ENCODE results near the gene UBIAD1. TPM values are rescaled to one million over a fixed set of nuclear protein-coding genes. Genes with fewer than 3 reads are reported as not detected.

UBIAD1 gene
- total and polyA plus RNA-seq, 9 of the 15 experiments (the other 6 are each of a cell fraction or from before 2014, with no cell fraction given), result 6.2 to 34.3 (median 22.3) TPM

DNA sequence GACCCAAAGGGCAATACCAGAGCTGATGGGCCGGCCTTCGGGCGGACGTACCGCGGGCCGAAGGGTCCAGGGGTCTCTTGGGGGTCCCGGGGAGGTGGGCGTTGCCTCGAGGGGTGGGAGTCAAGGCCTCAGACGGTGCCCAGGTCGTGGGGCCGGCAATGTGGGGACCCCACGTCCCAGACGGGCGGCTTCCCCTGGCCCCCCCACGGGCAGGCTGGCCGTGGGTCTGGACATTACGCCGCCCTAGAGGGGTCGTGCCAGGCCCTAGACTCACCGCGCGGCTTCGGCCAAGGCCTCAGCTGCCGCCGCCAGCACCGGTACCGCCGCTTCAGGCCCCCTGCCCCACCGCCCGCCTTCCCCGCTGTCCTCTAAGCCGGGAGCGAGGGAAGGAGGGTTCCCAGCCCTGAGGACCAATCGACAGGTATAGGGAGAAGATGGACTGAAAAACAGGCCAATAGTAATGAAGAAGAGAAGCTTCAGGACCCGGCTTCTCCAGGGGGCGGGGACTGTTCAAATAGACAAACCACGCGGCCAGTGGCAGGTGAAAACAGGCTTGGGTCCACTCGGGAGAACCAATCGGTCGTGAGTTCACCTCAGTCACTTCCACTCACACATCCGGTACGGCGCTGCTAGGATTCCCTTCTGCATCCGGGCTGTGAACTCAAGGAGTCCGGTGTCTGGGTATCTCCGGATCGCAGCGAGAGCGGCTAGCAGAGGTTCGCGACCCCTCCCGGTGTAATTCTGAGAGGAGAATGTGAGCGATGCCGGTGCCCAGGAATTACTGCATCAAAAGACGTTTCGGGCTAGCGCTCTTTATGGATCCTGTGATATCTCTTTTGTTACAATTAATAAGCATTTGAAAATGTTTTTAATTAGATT is 10.6 kb upstream of the UBIAD1 start, which contains the start of gene MTOR (continued):
- TF ChIP-seq SAFB (IDR thresholded peaks at IDR 0.05; ENCODE audit: borderline replicate concordance, low read depth, low read length) (no peak), WHSC1 (IDR thresholded peaks at IDR 0.05; ENCODE audit: low read length) (no peak), SMARCA5 (IDR thresholded peaks at IDR 0.05) (no peak), NCOR1 (IDR thresholded peaks at IDR 0.05) (no peak), ZNF445 (CRISPR knock-in tag; IDR thresholded peaks at IDR 0.05; ENCODE audit: low read depth) (no peak), MYBL2 (IDR thresholded peaks at IDR 0.05; ENCODE audit: low read depth) (no peak), MYBL2 (CRISPR knock-in tag; IDR thresholded peaks at IDR 0.05; ENCODE audit: borderline replicate concordance) (no peak), SRSF7 (optimal IDR thresholded peaks at IDR 0.05; ENCODE audit: low read depth, low read length) (no peak), ZBTB26 (CRISPR knock-in tag; IDR thresholded peaks at IDR 0.05) (no peak), ARID1B (IDR thresholded peaks at IDR 0.05) (no peak), HNRNPK (IDR thresholded peaks at IDR 0.05; ENCODE audit: low read depth, low read length, poor library complexity, severe bottlenecking) (no peak), CBFA2T2 (conservative IDR thresholded peaks at IDR 0.05) (no peak), RBM15 (IDR thresholded peaks at IDR 0.05; ENCODE audit: insufficient read depth, low read length) (no peak), PTTG1 (tag; IDR thresholded peaks at IDR 0.05; ENCODE audit: low read depth) (no peak), TAL1 (IDR thresholded peaks at IDR 0.05) (no peak), HNRNPLL (IDR thresholded peaks at IDR 0.05; ENCODE audit: low read depth, low read length, poor library complexity, severe bottlenecking) (no peak), ELF2 (CRISPR knock-in tag; IDR thresholded peaks at IDR 0.05) (no peak), PHB2 (IDR thresholded peaks at IDR 0.05; ENCODE audit: low read depth) (no peak), ZNF24 (IDR thresholded peaks at IDR 0.05) (no peak), GTF2E2 (tag; IDR thresholded peaks at IDR 0.05) (no peak), BRCA1 (IDR thresholded peaks at IDR 0.05) (no peak), BRCA1 (CRISPR knock-in tag; IDR thresholded peaks at IDR 0.05) (0 out of 2 replicates have a peak, but pooled peaks have one; percentile 47), HNRNPUL1 (IDR thresholded peaks at IDR 0.05; ENCODE audit: low read length) (no peak), ZNF589 (CRISPR knock-in tag; IDR thresholded peaks at IDR 0.05; ENCODE audit: low read depth) (no peak), FOXO4 (CRISPR knock-in tag; IDR thresholded peaks at IDR 0.05) (no peak), ZNF347 (CRISPR knock-in tag; IDR thresholded peaks at IDR 0.05; ENCODE audit: low read depth) (no peak)
- TF ChIP-seq, protein P1, sequence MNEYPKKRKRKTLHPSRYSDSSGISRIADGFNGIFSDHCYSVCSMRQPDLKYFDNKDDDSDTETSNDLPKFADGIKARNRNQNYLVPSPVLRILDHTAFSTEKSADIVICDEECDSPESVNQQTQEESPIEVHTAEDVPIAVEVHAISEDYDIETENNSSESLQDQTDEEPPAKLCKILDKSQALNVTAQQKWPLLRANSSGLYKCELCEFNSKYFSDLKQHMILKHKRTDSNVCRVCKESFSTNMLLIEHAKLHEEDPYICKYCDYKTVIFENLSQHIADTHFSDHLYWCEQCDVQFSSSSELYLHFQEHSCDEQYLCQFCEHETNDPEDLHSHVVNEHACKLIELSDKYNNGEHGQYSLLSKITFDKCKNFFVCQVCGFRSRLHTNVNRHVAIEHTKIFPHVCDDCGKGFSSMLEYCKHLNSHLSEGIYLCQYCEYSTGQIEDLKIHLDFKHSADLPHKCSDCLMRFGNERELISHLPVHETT (CRISPR knock-in tag; conservative IDR thresholded peaks at IDR 0.05 in 1 of 2, IDR thresholded peaks at IDR 0.05 in 1 of 2), result peak in 1 of 2 experiments; percentile 97; a peak in 2 of 4 replicates
